Mesenchymal stem cell (in vitro differentiated cells and primary cell): ENCODE results near the gene RNU6-1.

Experiments
- DNase-seq: peaks from one replicate; pipeline ENCODE4 v3.0.0-alpha.2; 2013
- H2AFZ ChIP-seq: one replicate; pipeline ENCODE4 v1.6.1; 2013; ENCODE audit warnings: low read depth, mild to moderate bottlenecking, control low read depth, inconsistent platforms, low read length, moderate library complexity
- H2AK5ac ChIP-seq: 2 replicates; pipeline ENCODE4 v1.6.1; 2013; ENCODE audit warnings: low read length, moderate library complexity, mild to moderate bottlenecking, inconsistent platforms; ENCODE audit not compliant: severe bottlenecking
- H2BK120ac ChIP-seq: one replicate; pipeline ENCODE4 v1.6.1; 2013; ENCODE audit warnings: low read depth, mild to moderate bottlenecking, inconsistent platforms, low read length, moderate library complexity
- H2BK12ac ChIP-seq, 2 experiments: one replicate each; pipeline ENCODE4 v1.6.1; 2013; ENCODE audit warnings: inconsistent platforms in 2 of 2, low read length in 2 of 2, mild to moderate bottlenecking in 2 of 2, moderate library complexity in 2 of 2, control low read depth in 1 of 2
- H2BK15ac ChIP-seq: one replicate; pipeline ENCODE4 v1.6.1; 2013; ENCODE audit warnings: mild to moderate bottlenecking, low read depth, inconsistent platforms; ENCODE audit not compliant: poor library complexity, severe bottlenecking
- H2BK5ac ChIP-seq: 2 replicates; pipeline ENCODE4 v1.6.1; 2013; ENCODE audit warnings: low read depth, mild to moderate bottlenecking, low read length, control low read depth, inconsistent platforms; ENCODE audit not compliant: poor library complexity, severe bottlenecking
- H3K14ac ChIP-seq, 2 experiments: one replicate each; pipeline ENCODE4 v1.6.1; 2013; ENCODE audit warnings: inconsistent platforms in 2 of 2, low read length in 2 of 2, control low read depth in 1 of 2, mild to moderate bottlenecking in 1 of 2, moderate library complexity in 1 of 2
- H3K18ac ChIP-seq, 2 experiments: one replicate each; pipeline ENCODE4 v1.6.1; 2013; ENCODE audit warnings: inconsistent platforms in 2 of 2, low read length in 2 of 2, control low read depth in 1 of 2, low read depth in 1 of 2, mild to moderate bottlenecking in 1 of 2
- H3K23ac ChIP-seq, 2 experiments: one replicate each; pipeline ENCODE4 v1.6.1; 2013; ENCODE audit warnings: inconsistent platforms in 2 of 2, low read length in 2 of 2, mild to moderate bottlenecking in 2 of 2, moderate library complexity in 2 of 2, control low read depth in 1 of 2
- H3K27ac ChIP-seq: 2 replicates; pipeline ENCODE4 v1.5.1; 2013; ENCODE audit warnings: mild to moderate bottlenecking, moderate library complexity, low read length, control low read depth, inconsistent platforms; ENCODE audit not compliant: poor library complexity, severe bottlenecking
- H3K27me3 ChIP-seq, 2 experiments: 2 replicates each; pipeline versions ENCODE4 v1.6.1 to v1.7.0; 2013; ENCODE audit warnings: low read length in 2 of 2, mild to moderate bottlenecking in 2 of 2, moderate library complexity in 2 of 2, control low read depth in 1 of 2, inconsistent platforms in 1 of 2; ENCODE audit not compliant: control insufficient read depth in 1 of 2, insufficient read depth in 1 of 2
- H3K36me3 ChIP-seq, 2 experiments: 2 replicates each; pipeline versions ENCODE4 v1.6.1 to v1.7.0; 2013; ENCODE audit warnings: low read length in 2 of 2, control low read depth in 1 of 2, inconsistent platforms in 1 of 2, low read depth in 1 of 2, mild to moderate bottlenecking in 1 of 2; ENCODE audit not compliant: insufficient read depth in 2 of 2, control insufficient read depth in 1 of 2
- H3K4ac ChIP-seq, 2 experiments: one replicate each; pipeline ENCODE4 v1.6.1; 2013; ENCODE audit warnings: inconsistent platforms in 2 of 2, low read length in 2 of 2, mild to moderate bottlenecking in 2 of 2, moderate library complexity in 2 of 2, control low read depth in 1 of 2, low read depth in 1 of 2
- H3K4me1 ChIP-seq: 2 replicates; pipeline ENCODE4 v1.6.1; 2013; ENCODE audit warnings: low read depth, low read length, control low read depth; ENCODE audit not compliant: control insufficient read depth, insufficient read depth
- H3K4me2 ChIP-seq: 2 replicates; pipeline ENCODE4 v1.6.1; 2013; ENCODE audit warnings: low read length, mild to moderate bottlenecking, inconsistent platforms; ENCODE audit not compliant: poor library complexity, severe bottlenecking
- H3K4me3 ChIP-seq, 2 experiments: 2 replicates each; pipeline versions ENCODE4 v1.5.1 to v1.7.0; 2013; ENCODE audit warnings: low read length in 2 of 2, mild to moderate bottlenecking in 2 of 2, control low read depth in 1 of 2, low read depth in 1 of 2; ENCODE audit not compliant: insufficient read depth in 1 of 2
- H3K79me1 ChIP-seq: replicated peaks from 2 replicates; pipeline ENCODE4 v1.6.1; 2013; ENCODE audit warnings: mild to moderate bottlenecking, control low read depth, low read length, inconsistent platforms; ENCODE audit not compliant: poor library complexity, severe bottlenecking
- H3K9ac ChIP-seq: 2 replicates; pipeline ENCODE4 v1.7.0; 2013; ENCODE audit warnings: mild to moderate bottlenecking, low read length, moderate library complexity
- H3K9me3 ChIP-seq: 2 replicates; pipeline ENCODE4 v1.7.0; 2013; ENCODE audit warnings: mild to moderate bottlenecking, low read length; ENCODE audit not compliant: control insufficient read depth
- H4K8ac ChIP-seq: one replicate; pipeline ENCODE4 v1.6.1; 2013; ENCODE audit warnings: inconsistent platforms, mild to moderate bottlenecking, low read length, moderate library complexity
- H4K91ac ChIP-seq: one replicate; pipeline ENCODE4 v1.6.1; 2013; ENCODE audit warnings: mild to moderate bottlenecking, low read length, inconsistent platforms
- WGBS: methylation state at CpG from one replicate; pipeline ENCODE4 v1.1.7; 2013; ENCODE audit warnings: mixed read lengths; 5-methylcytosine and 5-hydroxymethylcytosine counted together

The RNU6-1 gene

DNA sequence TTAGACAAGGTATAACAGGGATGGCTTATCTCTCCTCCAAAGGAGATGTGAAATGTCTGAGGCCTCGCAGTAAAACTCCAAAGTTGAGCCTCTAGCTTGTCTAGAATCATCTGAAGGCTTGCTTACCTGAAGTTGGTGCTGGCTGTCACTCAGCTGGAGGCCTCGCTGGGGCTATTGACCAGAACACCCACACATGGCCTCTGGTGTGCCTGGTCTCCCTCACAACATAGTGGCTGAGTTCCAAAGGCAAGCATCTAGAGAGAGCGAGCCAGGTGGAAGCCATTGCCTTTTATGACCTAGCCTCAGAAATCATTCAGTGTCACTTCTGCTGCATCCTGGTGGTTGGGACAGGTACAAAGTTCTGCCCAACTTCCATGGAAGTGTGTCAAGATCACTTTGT lies 17.4 kb upstream of the RNU6-1 start:
- no peak overlapping the region for H3K23ac ChIP-seq
- no peak overlapping the region for H2BK120ac ChIP-seq
- no peak overlapping the region for H3K14ac ChIP-seq
- H3K36me3 ChIP-seq, result no peaks in the 10 kb centered on the region
- no peak overlapping the region for H2BK12ac ChIP-seq
- no peak overlapping the region for H4K91ac ChIP-seq
- H3K9me3 ChIP-seq, result no peaks in the 10 kb centered on the region
- no peak overlapping the region for H2AK5ac ChIP-seq
- peaks cover 0 to 3% of the 10 kb centered on the region in 2 experiments for H3K27me3 ChIP-seq
- H3K4me1 ChIP-seq, result peaks cover 14% of the 10 kb centered on the region
- no peak overlapping the region for H3K9ac ChIP-seq
- no peak overlapping the region for H3K27ac ChIP-seq
- H2AFZ ChIP-seq, result no peak overlapping the region
- no peak for DNase-seq
- no peak overlapping the region for H3K4me3 ChIP-seq
- H4K8ac ChIP-seq, result no peak overlapping the region
- no peak overlapping the region for H2BK5ac ChIP-seq
- no peak overlapping the region for H3K4ac ChIP-seq
- H3K4me2 ChIP-seq, result no peak overlapping the region
- 89% methylated on average over 3 of the region's 3 CpGs for WGBS
- H3K79me1 ChIP-seq, result no peaks in the 10 kb centered on the region
- no peak overlapping the region for H2BK15ac ChIP-seq
- no peak overlapping the region for H3K18ac ChIP-seq

DNA sequence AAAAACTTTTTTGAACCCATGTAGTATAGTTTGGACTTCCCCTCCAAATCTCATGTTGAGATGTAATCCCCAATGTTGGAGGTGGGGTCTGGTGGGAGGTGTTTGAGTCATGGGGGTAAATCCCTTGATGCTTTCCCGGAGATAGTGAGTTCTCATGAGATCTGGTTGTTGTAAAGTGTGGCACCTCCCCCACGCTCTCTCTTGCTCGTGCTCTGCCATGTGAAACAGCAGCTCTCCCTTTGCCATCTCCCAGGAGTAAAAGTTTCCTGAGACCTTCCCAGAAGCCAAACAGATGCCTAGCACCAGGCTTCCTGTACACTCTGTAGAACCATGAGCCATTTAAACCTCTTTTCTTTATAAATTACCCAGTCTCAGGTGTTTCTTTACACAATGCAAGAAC lies 16.0 kb upstream of the RNU6-1 start:
- H3K4me1 ChIP-seq, result peaks cover 10% of the 10 kb centered on the region
- H2BK12ac ChIP-seq, result no peak overlapping the region
- H4K91ac ChIP-seq, result no peak overlapping the region
- H2AFZ ChIP-seq, result no peak overlapping the region
- H3K36me3 ChIP-seq, result no peaks in the 10 kb centered on the region
- H4K8ac ChIP-seq, result no peak overlapping the region
- H3K23ac ChIP-seq, result no peak overlapping the region
- H3K4me3 ChIP-seq, result no peak overlapping the region
- no peak overlapping the region for H2AK5ac ChIP-seq
- no peak overlapping the region for H2BK5ac ChIP-seq
- H3K14ac ChIP-seq, result no peak overlapping the region
- H3K18ac ChIP-seq, result no peak overlapping the region
- no peaks in the 10 kb centered on the region for H3K27me3 ChIP-seq
- H3K4ac ChIP-seq, result no peak overlapping the region
- no peak overlapping the region for H2BK120ac ChIP-seq
- H3K4me2 ChIP-seq, result no peak overlapping the region
- H3K27ac ChIP-seq, result no peak overlapping the region
- no peak for DNase-seq
- no peak overlapping the region for H2BK15ac ChIP-seq
- no peak overlapping the region for H3K9ac ChIP-seq
- no peaks in the 10 kb centered on the region for H3K9me3 ChIP-seq
- 42% methylated on average over 3 of the region's 3 CpGs for WGBS
- no peaks in the 10 kb centered on the region for H3K79me1 ChIP-seq

- no peak overlapping the region for H2BK120ac ChIP-seq
- peaks cover 4% of the 10 kb centered on the region for H3K4me1 ChIP-seq
- H2BK15ac ChIP-seq, result no peak overlapping the region
- H3K4me2 ChIP-seq, result no peak overlapping the region
- 90% methylated on average over 1 of the region's 1 CpG for WGBS
- H3K4me3 ChIP-seq, result no peak overlapping the region
- no peaks in the 10 kb centered on the region for H3K27me3 ChIP-seq
- no peaks in the 10 kb centered on the region for H3K79me1 ChIP-seq
- DNase-seq, result no peak
- H4K8ac ChIP-seq, result peak overlapping the region; percentile 1
- H3K27ac ChIP-seq, result no peak overlapping the region
- peak overlapping the region in 1 of 2 experiments; percentile 46 for H3K18ac ChIP-seq
- no peak overlapping the region for H2BK5ac ChIP-seq
- H3K4ac ChIP-seq, result peak overlapping the region in 1 of 2 experiments; percentile 37
- no peak overlapping the region for H2AK5ac ChIP-seq
- peak overlapping the region in 1 of 2 experiments; percentile 9 for H3K14ac ChIP-seq
- H2AFZ ChIP-seq, result no peak overlapping the region
- peaks cover 3% of the 10 kb centered on the region for H3K9me3 ChIP-seq
- H2BK12ac ChIP-seq, result no peak overlapping the region
- H3K23ac ChIP-seq, result no peak overlapping the region
- H3K36me3 ChIP-seq, result no peaks in the 10 kb centered on the region
- no peak overlapping the region for H4K91ac ChIP-seq
- no peak overlapping the region for H3K9ac ChIP-seq
Observed at GRCh38 chr15:67854358-67854757, 14.5 kb upstream of the RNU6-1 start.

- no peaks in the 10 kb centered on the region for H3K27me3 ChIP-seq
- peaks cover 4% of the 10 kb centered on the region for H3K4me1 ChIP-seq
- H2BK12ac ChIP-seq, result no peak overlapping the region
- no peak overlapping the region for H3K9ac ChIP-seq
- H2BK5ac ChIP-seq, result no peak overlapping the region
- no peak overlapping the region for H2AFZ ChIP-seq
- no peaks in the 10 kb centered on the region for H3K79me1 ChIP-seq
- no peak overlapping the region for H3K14ac ChIP-seq
- DNase-seq, result no peak
- no peak overlapping the region for H3K4ac ChIP-seq
- H4K8ac ChIP-seq, result no peak overlapping the region
- H2AK5ac ChIP-seq, result no peak overlapping the region
- peaks cover 3% of the 10 kb centered on the region for H3K9me3 ChIP-seq
- H3K4me3 ChIP-seq, result no peak overlapping the region
- H4K91ac ChIP-seq, result no peak overlapping the region
- H2BK120ac ChIP-seq, result no peak overlapping the region
- no peak overlapping the region for H3K23ac ChIP-seq
- no peaks in the 10 kb centered on the region for H3K36me3 ChIP-seq
- WGBS, result 77% methylated on average over 3 of the region's 3 CpGs
- no peak overlapping the region for H2BK15ac ChIP-seq
- H3K4me2 ChIP-seq, result no peak overlapping the region
- H3K27ac ChIP-seq, result no peak overlapping the region
- H3K18ac ChIP-seq, result no peak overlapping the region
Observed at GRCh38 chr15:67853454-67853853, 13.6 kb upstream of the RNU6-1 start.
